ENCODE measurements around the gene TMEM80. TPM values are rescaled to one million over a fixed set of nuclear protein-coding genes. Genes with fewer than 3 reads are reported as not detected.
A peak's percentile ranks its signal among the peaks of the same experiment; 100 is the strongest.

TMEM80 gene
- total and polyA plus RNA-seq, 2 donors (not counting 1 experiment from before 2014, with no cell fraction given): 10.6 to 15.3 TPM

DNA sequence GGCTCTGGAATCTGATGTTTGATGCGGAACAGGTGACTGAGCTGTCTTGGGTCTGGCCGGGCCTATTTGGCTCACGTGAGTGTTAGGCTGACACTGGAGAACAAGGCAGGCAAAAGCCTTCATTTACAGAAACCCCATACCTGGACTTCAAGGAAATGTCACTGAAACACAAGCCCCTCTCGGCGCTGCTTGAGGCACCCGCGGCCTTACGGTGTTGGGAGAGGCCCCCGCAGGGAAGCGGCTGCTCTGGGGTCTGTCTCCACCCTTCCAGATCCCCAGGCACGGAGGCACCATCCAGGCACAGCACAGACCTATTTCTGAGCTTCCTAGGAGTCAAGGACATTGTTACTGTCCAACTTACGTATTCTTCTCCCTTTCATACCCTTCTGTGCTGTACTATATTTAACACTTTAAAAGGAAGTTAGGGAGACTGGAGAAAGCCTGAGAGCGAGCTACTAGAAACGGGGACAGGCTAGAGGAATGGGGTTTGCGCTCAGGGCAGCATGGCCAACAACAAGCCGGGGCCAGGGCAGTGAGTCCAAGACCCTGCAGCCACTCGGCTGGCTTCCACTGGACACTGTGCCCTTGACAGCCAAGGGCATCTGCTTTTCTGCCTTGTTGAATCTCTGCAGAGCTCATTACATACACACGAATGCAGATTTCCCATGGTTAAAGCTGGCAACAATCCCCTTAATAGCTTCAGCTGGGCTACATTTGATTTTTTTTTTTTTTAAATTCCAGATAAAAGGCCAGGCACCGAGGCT lies 34.8 kb upstream of the TMEM80 start:
- DNase-seq (ENCODE audit: low read depth in 2 of 2): no peak
- H3K79me2 ChIP-seq (ENCODE audit: control insufficient read depth, insufficient read depth, low read length): peaks cover 3% of the 10 kb centered on the region
- H3K9me3 ChIP-seq (ENCODE audit: control insufficient read depth, insufficient read depth, low read depth, low read length): no peaks in the 10 kb centered on the region
- no peaks in the 10 kb centered on the region for H4K20me1 ChIP-seq (ENCODE audit: control insufficient read depth, extremely low read depth, insufficient read depth, low read length)
- no peak overlapping the region for H3K9ac ChIP-seq (ENCODE audit: insufficient read depth, low read length)
- H3K27me3 ChIP-seq (ENCODE audit: control insufficient read depth, insufficient read depth, low read length): no peaks in the 10 kb centered on the region
- no peaks in the 10 kb centered on the region for H3K4me1 ChIP-seq (ENCODE audit: control insufficient read depth, extremely low read depth, insufficient read depth, low read length)
- peaks cover 6% of the 10 kb centered on the region for H3K36me3 ChIP-seq (ENCODE audit: control insufficient read depth, insufficient read depth, low read length)
- H3K4me2 ChIP-seq (ENCODE audit: extremely low read depth, insufficient read depth, low read length): no peak overlapping the region
- no peak overlapping the region for H3K4me3 ChIP-seq (replicated peaks in 1 of 4; ENCODE audit: control extremely low read depth in 1 of 4, insufficient read depth in 1 of 4, low read depth in 3 of 4, low read length in 4 of 4)
- H2AFZ ChIP-seq (ENCODE audit: low read length): no peak overlapping the region
- TF ChIP-seq EZH2 (IDR thresholded peaks at IDR 0.05; ENCODE audit: low read length, missing control alignments): no peak
- TF ChIP-seq, protein P1, sequence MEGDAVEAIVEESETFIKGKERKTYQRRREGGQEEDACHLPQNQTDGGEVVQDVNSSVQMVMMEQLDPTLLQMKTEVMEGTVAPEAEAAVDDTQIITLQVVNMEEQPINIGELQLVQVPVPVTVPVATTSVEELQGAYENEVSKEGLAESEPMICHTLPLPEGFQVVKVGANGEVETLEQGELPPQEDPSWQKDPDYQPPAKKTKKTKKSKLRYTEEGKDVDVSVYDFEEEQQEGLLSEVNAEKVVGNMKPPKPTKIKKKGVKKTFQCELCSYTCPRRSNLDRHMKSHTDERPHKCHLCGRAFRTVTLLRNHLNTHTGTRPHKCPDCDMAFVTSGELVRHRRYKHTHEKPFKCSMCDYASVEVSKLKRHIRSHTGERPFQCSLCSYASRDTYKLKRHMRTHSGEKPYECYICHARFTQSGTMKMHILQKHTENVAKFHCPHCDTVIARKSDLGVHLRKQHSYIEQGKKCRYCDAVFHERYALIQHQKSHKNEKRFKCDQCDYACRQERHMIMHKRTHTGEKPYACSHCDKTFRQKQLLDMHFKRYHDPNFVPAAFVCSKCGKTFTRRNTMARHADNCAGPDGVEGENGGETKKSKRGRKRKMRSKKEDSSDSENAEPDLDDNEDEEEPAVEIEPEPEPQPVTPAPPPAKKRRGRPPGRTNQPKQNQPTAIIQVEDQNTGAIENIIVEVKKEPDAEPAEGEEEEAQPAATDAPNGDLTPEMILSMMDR (conservative IDR thresholded peaks at IDR 0.05 in 1 of 2, IDR thresholded peaks at IDR 0.05 in 1 of 2; ENCODE audit: low read depth in 1 of 2, low read length in 2 of 2): no peak
- no peak overlapping the region for H3K27ac ChIP-seq (ENCODE audit: insufficient read depth, low read length)

DNA sequence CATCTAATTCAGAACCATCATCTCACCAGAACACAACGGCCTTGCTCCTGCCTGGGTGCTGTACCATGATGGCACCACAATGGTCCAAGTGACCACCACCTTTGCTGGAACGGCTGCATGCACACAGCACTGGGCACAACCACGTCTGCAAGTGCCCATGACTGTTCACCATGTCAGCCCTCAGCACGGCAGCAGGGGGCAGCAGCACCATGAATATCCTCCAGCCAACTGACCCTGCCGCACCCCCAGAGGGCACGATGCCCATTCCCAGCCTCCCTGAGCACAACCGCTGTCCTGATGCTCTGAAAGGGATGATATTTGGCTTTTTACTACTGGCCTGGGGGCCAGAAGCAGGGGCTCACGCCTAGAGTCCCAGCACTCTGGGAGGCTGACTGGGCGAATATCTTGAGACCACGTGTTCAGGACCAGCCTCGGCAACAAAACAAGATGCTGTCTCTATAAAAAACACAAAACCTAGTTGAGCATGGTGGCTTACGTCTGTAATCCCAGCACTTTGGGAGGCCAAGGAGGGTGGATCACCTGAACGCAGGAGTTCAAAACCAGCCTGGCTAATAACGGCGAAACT lies 32.8 kb upstream of the TMEM80 start:
- TF ChIP-seq, protein P1 (conservative IDR thresholded peaks at IDR 0.05 in 1 of 2, IDR thresholded peaks at IDR 0.05 in 1 of 2; ENCODE audit: low read depth in 1 of 2, low read length in 2 of 2): peak; percentile 73 to 75
- no peak for TF ChIP-seq EZH2 (IDR thresholded peaks at IDR 0.05; ENCODE audit: low read length, missing control alignments)
- no peak overlapping the region for H3K4me2 ChIP-seq (ENCODE audit: extremely low read depth, insufficient read depth, low read length)
- no peak overlapping the region for H3K27ac ChIP-seq (ENCODE audit: insufficient read depth, low read length)
- peak; percentile 35 to 64 for DNase-seq (ENCODE audit: low read depth in 2 of 2)
- no peaks in the 10 kb centered on the region for H3K4me1 ChIP-seq (ENCODE audit: control insufficient read depth, extremely low read depth, insufficient read depth, low read length)
- no peak overlapping the region for H3K4me3 ChIP-seq (replicated peaks in 1 of 4; ENCODE audit: control extremely low read depth in 1 of 4, insufficient read depth in 1 of 4, low read depth in 3 of 4, low read length in 4 of 4)
- H2AFZ ChIP-seq (ENCODE audit: low read length): no peak overlapping the region
- peaks cover 3% of the 10 kb centered on the region for H3K79me2 ChIP-seq (ENCODE audit: control insufficient read depth, insufficient read depth, low read length)
- H3K27me3 ChIP-seq (ENCODE audit: control insufficient read depth, insufficient read depth, low read length): no peaks in the 10 kb centered on the region
- H4K20me1 ChIP-seq (ENCODE audit: control insufficient read depth, extremely low read depth, insufficient read depth, low read length): no peaks in the 10 kb centered on the region
- H3K36me3 ChIP-seq (ENCODE audit: control insufficient read depth, insufficient read depth, low read length): peaks cover 2% of the 10 kb centered on the region
- no peak overlapping the region for H3K9ac ChIP-seq (ENCODE audit: insufficient read depth, low read length)
- no peaks in the 10 kb centered on the region for H3K9me3 ChIP-seq (ENCODE audit: control insufficient read depth, insufficient read depth, low read depth, low read length)

DNA sequence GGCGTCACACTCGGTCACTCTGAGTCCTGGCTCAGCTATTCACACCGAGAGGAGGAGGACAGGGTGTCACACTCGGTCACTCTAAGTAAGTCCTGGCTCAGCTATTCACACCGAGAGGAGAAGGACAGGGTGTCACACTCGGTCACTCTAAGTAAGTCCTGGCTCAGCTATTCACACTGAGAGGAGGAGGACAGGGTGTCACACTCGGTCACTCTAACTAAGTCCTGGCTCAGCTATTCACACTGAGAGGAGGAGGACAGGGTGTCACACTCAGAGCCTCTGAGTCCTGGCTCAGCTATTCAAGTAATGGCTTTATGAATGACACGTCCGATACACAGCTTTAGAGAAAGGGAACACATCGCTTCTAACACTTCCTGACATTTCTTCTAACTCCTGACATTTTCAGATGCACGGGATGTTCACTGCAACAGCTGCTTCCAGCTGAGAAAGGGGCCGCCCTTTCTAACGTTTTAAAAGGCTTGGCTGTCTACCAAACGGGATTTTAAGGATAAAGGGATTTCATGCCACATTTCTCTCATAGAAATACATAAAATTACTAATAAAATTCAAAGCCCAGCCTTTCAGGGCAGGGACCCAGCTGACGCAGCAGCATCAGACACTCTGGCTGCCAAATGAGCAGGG lies 30.4 kb upstream of the TMEM80 start:
- Histone ChIP-seq H2AFZ (ENCODE audit: low read length) (no peak overlapping the region), H4K20me1 (ENCODE audit: control insufficient read depth, extremely low read depth, insufficient read depth, low read length) (no peaks in the 10 kb centered on the region), H3K9ac (ENCODE audit: insufficient read depth, low read length) (no peak overlapping the region), H3K4me3 (replicated peaks in 1 of 4; ENCODE audit: control extremely low read depth in 1 of 4, insufficient read depth in 1 of 4, low read depth in 3 of 4, low read length in 4 of 4) (no peak overlapping the region), H3K9me3 (ENCODE audit: control insufficient read depth, insufficient read depth, low read depth, low read length) (no peaks in the 10 kb centered on the region), H3K36me3 (ENCODE audit: control insufficient read depth, insufficient read depth, low read length) (no peaks in the 10 kb centered on the region), H3K4me1 (ENCODE audit: control insufficient read depth, extremely low read depth, insufficient read depth, low read length) (no peaks in the 10 kb centered on the region), H3K79me2 (ENCODE audit: control insufficient read depth, insufficient read depth, low read length) (peaks cover 3% of the 10 kb centered on the region), H3K27me3 (ENCODE audit: control insufficient read depth, insufficient read depth, low read length) (no peaks in the 10 kb centered on the region), H3K27ac (ENCODE audit: insufficient read depth, low read length) (peak overlapping the region; percentile 54), H3K4me2 (ENCODE audit: extremely low read depth, insufficient read depth, low read length) (peak overlapping the region; percentile 2)
- TF ChIP-seq, protein P1 (conservative IDR thresholded peaks at IDR 0.05 in 1 of 2, IDR thresholded peaks at IDR 0.05 in 1 of 2; ENCODE audit: low read depth in 1 of 2, low read length in 2 of 2): no peak
- no peak for TF ChIP-seq EZH2 (IDR thresholded peaks at IDR 0.05; ENCODE audit: low read length, missing control alignments)
- DNase-seq (ENCODE audit: low read depth in 2 of 2): peak in 1 of 2 donors; percentile 66

All from fibroblast of lung (primary cell).